Measurements from ENCODE around the gene SACS. TPM values are rescaled to one million over a fixed set of nuclear protein-coding genes. Genes with fewer than 3 reads are reported as not detected.

Gene SACS, protein sequence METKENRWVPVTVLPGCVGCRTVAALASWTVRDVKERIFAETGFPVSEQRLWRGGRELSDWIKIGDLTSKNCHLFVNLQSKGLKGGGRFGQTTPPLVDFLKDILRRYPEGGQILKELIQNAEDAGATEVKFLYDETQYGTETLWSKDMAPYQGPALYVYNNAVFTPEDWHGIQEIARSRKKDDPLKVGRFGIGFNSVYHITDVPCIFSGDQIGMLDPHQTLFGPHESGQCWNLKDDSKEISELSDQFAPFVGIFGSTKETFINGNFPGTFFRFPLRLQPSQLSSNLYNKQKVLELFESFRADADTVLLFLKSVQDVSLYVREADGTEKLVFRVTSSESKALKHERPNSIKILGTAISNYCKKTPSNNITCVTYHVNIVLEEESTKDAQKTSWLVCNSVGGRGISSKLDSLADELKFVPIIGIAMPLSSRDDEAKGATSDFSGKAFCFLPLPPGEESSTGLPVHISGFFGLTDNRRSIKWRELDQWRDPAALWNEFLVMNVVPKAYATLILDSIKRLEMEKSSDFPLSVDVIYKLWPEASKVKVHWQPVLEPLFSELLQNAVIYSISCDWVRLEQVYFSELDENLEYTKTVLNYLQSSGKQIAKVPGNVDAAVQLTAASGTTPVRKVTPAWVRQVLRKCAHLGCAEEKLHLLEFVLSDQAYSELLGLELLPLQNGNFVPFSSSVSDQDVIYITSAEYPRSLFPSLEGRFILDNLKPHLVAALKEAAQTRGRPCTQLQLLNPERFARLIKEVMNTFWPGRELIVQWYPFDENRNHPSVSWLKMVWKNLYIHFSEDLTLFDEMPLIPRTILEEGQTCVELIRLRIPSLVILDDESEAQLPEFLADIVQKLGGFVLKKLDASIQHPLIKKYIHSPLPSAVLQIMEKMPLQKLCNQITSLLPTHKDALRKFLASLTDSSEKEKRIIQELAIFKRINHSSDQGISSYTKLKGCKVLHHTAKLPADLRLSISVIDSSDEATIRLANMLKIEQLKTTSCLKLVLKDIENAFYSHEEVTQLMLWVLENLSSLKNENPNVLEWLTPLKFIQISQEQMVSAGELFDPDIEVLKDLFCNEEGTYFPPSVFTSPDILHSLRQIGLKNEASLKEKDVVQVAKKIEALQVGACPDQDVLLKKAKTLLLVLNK (N-terminal part only)
- total RNA-seq (10 to 100 TPM; 28.4 to 31.0 TPM), polyA plus RNA-seq (1 to 10 TPM; 2.1 to 3.4 (median 3.1) TPM), total RNA-seq (85.4 to 632 (median 234) reads per million in 6 experiments)

GRCh38 chr13:23433171-23434153 lies at the start of gene SACS:
TSS of gene SACS (minus strand) at chr13:23433702. CDS start at chr13:23411239, 22,463 bp downstream.
- peaks cover 13 to 52% (median 23%) of the 10 kb centered on the region in 5 donors for H3K27me3 Mint-ChIP-seq
- no peaks in the 10 kb centered on the region for H3K36me3 Mint-ChIP-seq
- H3K27ac Mint-ChIP-seq = no peak within 1 kb of the TSS
- POLR2A ChIA-PET = no interaction called here
- no peak for ATAC-seq
- H3K9me3 Mint-ChIP-seq = no peaks in the 10 kb centered on the region
- peaks cover 6 to 11% (median 7%) of the 10 kb centered on the region in 4 donors for H3K4me1 Mint-ChIP-seq
- no peak for DNase-seq
- H3K4me3 Mint-ChIP-seq = peak within 1 kb of the TSS in 7 of 10 donors; percentile 29 to 75 (median 49)

- H3K4me3 Mint-ChIP-seq = no peak overlapping the region
- peaks cover 3 to 22% (median 8%) of the 10 kb centered on the region in 5 donors for H3K27me3 Mint-ChIP-seq
- DNase-seq (no peak), ATAC-seq (no peak)
- peaks cover 8 to 40% (median 27%) of the 10 kb centered on the region in 9 donors for H3K9me3 Mint-ChIP-seq
- H3K4me1 Mint-ChIP-seq = no peaks in the 10 kb centered on the region
- peaks cover 0 to 34% (median 13%) of the 10 kb centered on the region in 3 donors for H3K36me3 Mint-ChIP-seq
- POLR2A ChIA-PET = no interaction called here
- no peak overlapping the region for H3K27ac Mint-ChIP-seq
Measured at GRCh38 chr13:23480324-23480723, 46.8 kb upstream of the SACS start.

DNA sequence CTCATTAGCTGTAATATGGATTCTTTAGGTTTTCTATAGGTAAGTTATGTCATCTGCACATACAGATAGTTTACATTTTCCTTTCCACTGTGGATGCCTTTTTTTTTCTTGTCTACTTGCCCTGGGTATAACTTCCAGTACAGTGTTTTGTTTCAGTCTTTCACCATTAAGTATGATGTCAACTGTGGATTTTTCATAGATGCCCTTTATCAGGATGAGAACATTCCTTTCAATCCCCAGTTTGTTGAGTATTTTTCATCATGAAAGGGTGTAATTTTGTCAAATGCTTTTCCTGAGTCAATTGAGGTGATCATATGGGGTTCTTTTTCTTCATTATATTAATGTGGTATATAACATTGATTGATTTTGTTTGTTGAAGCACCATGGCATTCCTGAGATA lies 43.6 kb upstream of the SACS start:
- DNase-seq (no peak), ATAC-seq (no peak)
- H3K4me1 Mint-ChIP-seq = no peaks in the 10 kb centered on the region
- peaks cover 3 to 20% (median 8%) of the 10 kb centered on the region in 5 donors for H3K27me3 Mint-ChIP-seq
- H3K27ac Mint-ChIP-seq = no peak overlapping the region
- H3K4me3 Mint-ChIP-seq = no peak overlapping the region
- H3K36me3 Mint-ChIP-seq = peaks cover 0 to 32% (median 11%) of the 10 kb centered on the region in 3 donors
- POLR2A ChIA-PET = interaction anchor here (0.6 kb wide), 1 partner anchor 10 kb away, joined by 3 read pairs; no protein-coding TSS in a partner anchor
- H3K9me3 Mint-ChIP-seq = peaks cover 6 to 34% (median 27%) of the 10 kb centered on the region in 9 donors

DNA sequence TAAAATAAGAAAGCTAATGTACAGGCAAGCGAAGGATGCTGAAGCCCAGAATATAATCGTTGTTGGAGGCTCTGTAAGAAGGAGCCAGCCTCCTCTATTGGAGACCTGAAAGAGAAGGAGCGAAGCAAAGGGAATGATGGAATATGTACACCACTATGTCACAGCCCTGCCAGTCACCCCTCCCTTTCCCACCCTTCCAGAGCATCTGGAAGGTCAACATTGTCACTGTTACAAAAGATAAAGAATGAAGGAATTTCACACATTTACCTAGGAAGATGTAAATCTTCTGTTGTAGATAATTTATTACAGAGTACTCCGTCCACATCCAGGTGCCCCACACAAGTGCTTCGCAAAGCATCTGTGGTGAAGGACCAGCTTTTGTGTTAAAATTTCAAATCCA lies 39.7 kb upstream of the SACS start:
- no peaks in the 10 kb centered on the region for H3K9me3 Mint-ChIP-seq
- no peak overlapping the region for H3K27ac Mint-ChIP-seq

DNA sequence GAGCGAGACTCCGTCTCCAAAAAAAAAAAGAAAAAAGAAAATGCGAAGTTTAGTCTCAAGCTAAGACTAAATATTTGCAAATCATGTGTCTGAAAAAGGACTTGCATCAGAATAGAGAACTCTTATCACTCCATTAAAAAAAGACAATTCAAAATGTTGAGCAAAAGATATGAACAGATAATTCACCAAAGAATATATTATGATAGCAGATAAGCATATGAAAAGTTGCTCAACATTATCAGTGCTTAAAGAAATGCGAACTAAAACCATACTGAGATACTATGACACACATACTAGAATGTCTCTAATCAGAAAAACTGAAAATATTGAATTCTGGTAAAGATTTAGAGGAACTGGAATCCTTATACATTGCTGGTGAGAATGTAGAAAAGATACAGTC lies 38.7 kb upstream of the SACS start:
- Mint-ChIP-seq H3K4me1 (no peaks in the 10 kb centered on the region), H3K4me3 (no peak overlapping the region)
- DNase-seq = no peak

More for the DNA sequence above, 39.7 kb upstream of the SACS start:
- POLR2A ChIA-PET = no interaction called here
- peaks cover 0 to 21% (median 4%) of the 10 kb centered on the region in 5 donors for H3K27me3 Mint-ChIP-seq
- H3K36me3 Mint-ChIP-seq = no peaks in the 10 kb centered on the region
- H3K4me1 Mint-ChIP-seq = no peaks in the 10 kb centered on the region
- no peak overlapping the region for H3K4me3 Mint-ChIP-seq
- ATAC-seq (no peak), DNase-seq (no peak)

GRCh38 chr13:23470790-23471614 lies 37.5 kb upstream of the SACS start:
- DNase-seq (no peak), ATAC-seq (no peak)
- POLR2A ChIA-PET = no interaction called here
- no peak overlapping the region for H3K27ac Mint-ChIP-seq
- no peak overlapping the region for H3K4me3 Mint-ChIP-seq
- peaks cover 0 to 15% (median 4%) of the 10 kb centered on the region in 5 donors for H3K27me3 Mint-ChIP-seq
- H3K4me1 Mint-ChIP-seq = peaks cover 0 to 5% (median 3%) of the 10 kb centered on the region in 4 donors
- no peaks in the 10 kb centered on the region for H3K9me3 Mint-ChIP-seq
- H3K36me3 Mint-ChIP-seq = no peaks in the 10 kb centered on the region

More for the DNA sequence above, 38.7 kb upstream of the SACS start:
- POLR2A ChIA-PET = no interaction called here
- no peak for ATAC-seq
- no peaks in the 10 kb centered on the region for H3K36me3 Mint-ChIP-seq
- no peaks in the 10 kb centered on the region for H3K9me3 Mint-ChIP-seq
- H3K27me3 Mint-ChIP-seq = peaks cover 0 to 17% (median 4%) of the 10 kb centered on the region in 5 donors
- no peak overlapping the region for H3K27ac Mint-ChIP-seq

GRCh38 chr13:23469951-23470421 lies 36.5 kb upstream of the SACS start:
- H3K4me3 Mint-ChIP-seq = no peak overlapping the region
- DNase-seq (no peak), ATAC-seq (no peak)
- peaks cover 0 to 7% (median 5%) of the 10 kb centered on the region in 4 donors for H3K4me1 Mint-ChIP-seq
- no peaks in the 10 kb centered on the region for H3K36me3 Mint-ChIP-seq
- POLR2A ChIA-PET = no interaction called here
- H3K27me3 Mint-ChIP-seq = peaks cover 0 to 15% (median 4%) of the 10 kb centered on the region in 5 donors
- H3K9me3 Mint-ChIP-seq = no peaks in the 10 kb centered on the region
- H3K27ac Mint-ChIP-seq = no peak overlapping the region

DNA sequence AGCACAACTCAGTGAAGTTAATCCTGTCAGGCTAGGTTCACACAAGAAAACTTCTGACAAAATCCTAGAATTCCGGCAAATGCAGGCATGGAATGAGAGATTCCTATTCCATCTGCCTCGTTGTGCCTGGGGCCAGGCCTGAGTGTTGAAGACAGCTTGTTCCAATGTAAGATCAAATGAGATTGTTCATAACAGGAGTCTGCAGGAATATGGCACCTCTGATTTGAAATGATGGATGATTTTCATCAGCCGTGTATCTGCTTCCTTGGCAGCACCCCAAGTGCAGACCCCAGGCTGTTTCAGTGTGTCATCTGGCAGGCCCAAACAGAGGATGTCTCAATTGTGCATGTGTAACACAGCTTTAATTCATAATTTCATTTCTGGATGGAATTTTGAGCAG lies 35.3 kb upstream of the SACS start:
- peaks cover 0 to 7% (median 5%) of the 10 kb centered on the region in 4 donors for H3K4me1 Mint-ChIP-seq
- POLR2A ChIA-PET = no interaction called here
- H3K4me3 Mint-ChIP-seq = no peak overlapping the region
- H3K36me3 Mint-ChIP-seq = no peaks in the 10 kb centered on the region
- no peak for ATAC-seq
- H3K9me3 Mint-ChIP-seq = no peaks in the 10 kb centered on the region
- no peak overlapping the region for H3K27ac Mint-ChIP-seq
- peaks cover 0 to 13% (median 4%) of the 10 kb centered on the region in 5 donors for H3K27me3 Mint-ChIP-seq
- no peak for DNase-seq

DNA sequence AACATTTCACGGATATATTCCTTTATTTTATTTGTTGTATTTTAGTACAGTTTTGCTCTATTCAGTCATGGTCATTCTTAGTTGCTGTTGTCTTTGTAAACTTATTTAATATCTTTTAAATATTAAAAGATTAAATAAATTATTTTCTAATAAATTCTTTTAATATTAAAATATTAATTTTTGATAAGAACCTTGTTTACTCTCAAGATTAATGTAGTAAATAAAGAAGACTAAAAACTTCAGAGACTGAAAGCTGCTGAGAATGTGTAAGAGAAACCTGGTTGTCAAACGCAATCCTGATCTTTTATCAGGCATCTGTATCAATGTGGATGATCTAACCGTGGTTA lies 34.4 kb upstream of the SACS start:
- DNase-seq (no peak), ATAC-seq (no peak)
- peaks cover 0 to 7% (median 5%) of the 10 kb centered on the region in 4 donors for H3K4me1 Mint-ChIP-seq
- POLR2A ChIA-PET = no interaction called here
- no peaks in the 10 kb centered on the region for H3K9me3 Mint-ChIP-seq
- H3K4me3 Mint-ChIP-seq = no peak overlapping the region
- H3K36me3 Mint-ChIP-seq = no peaks in the 10 kb centered on the region
- no peak overlapping the region for H3K27ac Mint-ChIP-seq
- H3K27me3 Mint-ChIP-seq = peaks cover 0 to 13% (median 4%) of the 10 kb centered on the region in 5 donors

DNA sequence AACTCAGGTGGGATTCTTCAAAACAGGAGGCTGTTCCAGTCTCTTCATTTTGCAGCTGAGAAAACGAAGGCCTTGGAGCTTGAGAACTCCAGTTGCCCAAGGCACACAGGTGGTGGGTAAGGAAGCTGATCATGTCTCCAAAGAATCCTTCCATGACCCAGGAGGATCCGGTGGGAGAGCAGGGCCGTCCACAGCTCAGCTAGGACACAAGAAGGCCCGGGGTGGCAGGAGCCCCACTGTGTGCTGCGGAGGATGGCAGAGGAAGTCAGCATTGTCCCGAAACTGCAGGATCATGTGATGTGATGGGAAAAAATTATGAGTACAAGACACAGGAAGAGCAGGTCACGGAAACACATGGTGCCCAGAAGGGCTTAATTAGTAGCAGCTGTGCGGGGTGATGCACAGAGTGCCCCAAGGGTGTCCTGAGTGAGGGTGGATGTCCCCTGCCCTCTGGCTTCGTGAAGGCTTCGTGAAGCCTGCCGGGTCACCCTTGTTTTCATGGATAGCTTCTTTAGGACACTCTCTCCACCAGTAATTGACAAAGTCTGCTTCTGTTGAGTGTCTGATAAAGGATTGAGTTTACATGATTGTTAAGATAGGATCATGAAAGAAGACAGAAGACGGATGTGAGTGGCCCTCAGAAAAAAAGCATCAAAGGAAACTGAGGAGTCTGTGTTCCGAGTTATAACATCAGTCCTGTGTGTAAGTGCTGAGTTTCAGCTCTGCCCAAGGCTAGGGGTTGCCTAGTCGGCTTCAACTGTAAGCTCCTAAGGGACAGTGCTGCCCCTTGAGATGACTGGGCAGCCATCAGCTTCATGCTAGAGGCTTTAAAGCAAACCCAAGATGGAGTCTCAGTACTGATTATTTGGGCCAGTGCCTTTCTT lies 33.8 kb upstream of the SACS start:
- ATAC-seq = no peak

More for the DNA sequence above, 33.8 kb upstream of the SACS start:
- no peak for DNase-seq
- H3K27me3 Mint-ChIP-seq = peaks cover 0 to 13% (median 4%) of the 10 kb centered on the region in 5 donors
- no peaks in the 10 kb centered on the region for H3K36me3 Mint-ChIP-seq
- H3K9me3 Mint-ChIP-seq = no peaks in the 10 kb centered on the region
- POLR2A ChIA-PET = interaction anchor here (0.7 kb wide), 1 partner anchor 9 kb away, joined by 3 read pairs; no protein-coding TSS in a partner anchor
- H3K4me1 Mint-ChIP-seq = peaks cover 0 to 7% (median 5%) of the 10 kb centered on the region in 4 donors
- H3K4me3 Mint-ChIP-seq = peak overlapping the region in 4 of 10 donors; percentile 2 to 85 (median 50)
- H3K27ac Mint-ChIP-seq = peak overlapping the region in 1 of 10 donors; percentile 48

Data from naive thymus-derived CD8-positive, alpha-beta T cell (primary cell).